SIG-M5 (cell line): ENCODE results near the gene PIH1D1.

Experiments
- DNase-seq: peaks from one replicate; lab custom pipeline; 2025; lab: John Stamatoyannopoulos, UW

PIH1D1 gene

GRCh38 chr19:49451430-49452181 is at the start of gene PIH1D1:
Gene PIH1D1, minus strand, starts transcription at chr19:49451814. Its CDS starts 240 bp downstream, at chr19:49451574.
- peak; percentile 96 for DNase-seq

- DNase-seq: no peak
Observed at GRCh38 chr19:49499030-49499670, 47.5 kb upstream of the PIH1D1 start.

GRCh38 chr19:49498475-49498874 is 46.9 kb upstream of the PIH1D1 start:
- no peak for DNase-seq

GRCh38 chr19:49497789-49498103 is 46.1 kb upstream of the PIH1D1 start:
- no peak for DNase-seq

GRCh38 chr19:49497047-49497788 is 45.6 kb upstream of the PIH1D1 start:
- peak; percentile 59 for DNase-seq

- DNase-seq: no peak
Observed at GRCh38 chr19:49496574-49497008, 45.0 kb upstream of the PIH1D1 start.

GRCh38 chr19:49492573-49493405 is 41.2 kb upstream of the PIH1D1 start:
- no peak for DNase-seq

GRCh38 chr19:49491804-49492572 is 40.4 kb upstream of the PIH1D1 start:
- DNase-seq: no peak

GRCh38 chr19:49491030-49491803 is 39.6 kb upstream of the PIH1D1 start:
- DNase-seq: no peak

GRCh38 chr19:49490287-49491029 is 38.8 kb upstream of the PIH1D1 start:
- DNase-seq: no peak

- no peak for DNase-seq
Observed at GRCh38 chr19:49489601-49490167, 38.1 kb upstream of the PIH1D1 start.

- DNase-seq: no peak
Observed at GRCh38 chr19:49488863-49489537, 37.4 kb upstream of the PIH1D1 start.

GRCh38 chr19:49488046-49488862 is 36.6 kb upstream of the PIH1D1 start:
- no peak for DNase-seq

- peak; percentile 79 for DNase-seq
Observed at GRCh38 chr19:49487277-49488045, 35.8 kb upstream of the PIH1D1 start, which contains the start of gene RPL13A. Gene RPL13A, plus strand, starts transcription at chr19:49487608. Its CDS starts 22 bp downstream, at chr19:49487630.

- DNase-seq: no peak
Observed at GRCh38 chr19:49486710-49487276, 35.2 kb upstream of the PIH1D1 start.

- no peak for DNase-seq
Observed at GRCh38 chr19:49486232-49486631, 34.6 kb upstream of the PIH1D1 start.
